ENCODE results near the gene DUSP16.
"Not testable (repeated sequence)": the region's sequence is repeated elsewhere in the genome, so short reads cannot be mapped to it uniquely, and the experiment has no call there.

Gene DUSP16

GRCh38 chr12:12562585-12563261, at the start of gene DUSP16:
Gene DUSP16 (minus strand): TSS chr12:12562863. CDS start chr12:12521098, 41,765 bp downstream.
- DNase-seq (ENCODE audit: low read depth in 2 of 2): peak; percentile 51 to 66

DNA sequence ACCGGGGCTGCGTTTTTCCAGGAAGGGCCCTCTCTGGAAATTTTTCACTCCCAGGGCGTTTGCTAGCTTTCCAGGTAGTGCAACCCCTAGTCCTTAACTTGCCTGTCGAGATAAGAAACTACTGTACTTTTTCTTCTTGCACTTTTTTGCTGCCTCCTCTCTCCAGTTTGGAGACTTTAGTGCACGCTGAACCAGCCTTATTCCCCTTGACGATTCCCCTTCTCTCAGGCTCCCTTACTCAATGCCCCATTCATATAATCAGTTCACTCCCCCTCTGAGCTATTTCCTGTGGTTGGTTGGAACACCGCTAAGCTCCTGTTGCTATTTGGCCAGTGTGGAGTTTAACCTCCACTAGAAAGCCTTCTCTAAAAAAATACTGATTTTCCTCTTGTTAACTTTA, 49.7 kb upstream of the DUSP16 start:
- no peak for DNase-seq (ENCODE audit: low read depth in 2 of 2)

DNA sequence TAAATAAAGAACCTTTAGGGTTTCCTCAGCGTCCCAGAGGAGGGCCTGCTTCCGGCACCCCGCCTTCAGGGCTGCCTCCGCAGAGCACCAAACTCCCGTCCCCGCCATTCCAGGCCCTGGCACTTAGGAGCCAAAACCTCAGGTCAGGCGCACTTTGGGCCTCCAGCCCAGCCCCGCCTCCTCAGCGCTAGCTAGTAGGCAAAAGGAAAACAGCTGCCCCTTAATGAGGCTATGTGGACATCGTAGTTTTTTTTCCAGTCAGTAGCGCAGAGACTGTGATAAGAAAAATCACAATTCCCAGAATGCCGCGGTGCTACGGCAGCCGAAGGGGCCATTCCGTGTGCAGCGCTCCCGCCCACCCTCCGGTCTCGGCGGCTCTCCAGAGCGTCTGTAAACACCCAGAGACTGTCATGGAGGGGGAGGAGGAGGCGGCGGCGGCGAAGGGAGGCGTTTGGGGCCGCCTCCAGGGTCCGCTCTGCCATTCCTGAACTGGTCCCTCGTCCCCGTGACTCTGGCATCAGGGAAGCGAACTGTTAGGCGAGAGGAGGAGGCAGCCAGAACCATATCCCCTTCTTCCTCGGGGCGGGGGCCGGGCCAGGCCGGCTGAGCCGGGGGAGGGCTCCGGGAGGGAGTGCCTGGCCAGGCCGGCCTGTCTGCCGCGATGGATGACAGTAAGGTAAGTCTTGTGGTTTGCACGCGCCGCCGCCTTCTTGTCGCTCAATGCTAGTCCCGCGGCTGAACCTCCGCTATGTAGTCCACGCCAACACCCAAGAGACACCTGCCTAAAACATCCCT, 49.0 kb upstream of the DUSP16 start, which contains the start of gene CREBL2:
CREBL2 (plus strand) TSS at position 365 of the 795 bp plus-strand sequence; CDS start at position 662, 297 bp downstream.
- peak; percentile 65 to 77 for DNase-seq (ENCODE audit: low read depth in 2 of 2)

DNA sequence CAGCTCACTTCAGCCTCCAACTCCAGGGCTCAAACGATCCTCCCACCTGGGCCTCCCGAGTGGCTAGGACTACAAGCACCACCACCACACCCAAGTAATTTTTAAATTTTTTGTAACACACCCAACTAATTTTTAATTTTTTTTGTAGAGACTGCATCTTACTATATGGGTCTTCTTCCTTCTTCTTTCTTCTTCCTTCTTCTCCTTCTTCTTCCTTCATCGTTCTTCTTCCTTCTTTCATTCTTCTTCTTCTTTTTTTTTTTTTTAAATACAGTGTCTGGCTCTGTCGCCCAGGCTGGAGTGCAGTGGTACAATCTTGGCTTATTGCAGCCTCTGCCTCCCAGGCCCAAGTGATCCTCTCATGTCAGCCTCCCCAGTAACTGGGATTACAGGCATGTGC, 48.0 kb upstream of the DUSP16 start:
- no peak for DNase-seq (ENCODE audit: low read depth in 2 of 2)

GRCh38 chr12:12609692-12610091, 47.0 kb upstream of the DUSP16 start:
- DNase-seq (ENCODE audit: low read depth in 2 of 2): no peak

- DNase-seq (ENCODE audit: low read depth in 2 of 2): no peak
Observed at GRCh38 chr12:12608557-12608957, 45.9 kb upstream of the DUSP16 start.

DNA sequence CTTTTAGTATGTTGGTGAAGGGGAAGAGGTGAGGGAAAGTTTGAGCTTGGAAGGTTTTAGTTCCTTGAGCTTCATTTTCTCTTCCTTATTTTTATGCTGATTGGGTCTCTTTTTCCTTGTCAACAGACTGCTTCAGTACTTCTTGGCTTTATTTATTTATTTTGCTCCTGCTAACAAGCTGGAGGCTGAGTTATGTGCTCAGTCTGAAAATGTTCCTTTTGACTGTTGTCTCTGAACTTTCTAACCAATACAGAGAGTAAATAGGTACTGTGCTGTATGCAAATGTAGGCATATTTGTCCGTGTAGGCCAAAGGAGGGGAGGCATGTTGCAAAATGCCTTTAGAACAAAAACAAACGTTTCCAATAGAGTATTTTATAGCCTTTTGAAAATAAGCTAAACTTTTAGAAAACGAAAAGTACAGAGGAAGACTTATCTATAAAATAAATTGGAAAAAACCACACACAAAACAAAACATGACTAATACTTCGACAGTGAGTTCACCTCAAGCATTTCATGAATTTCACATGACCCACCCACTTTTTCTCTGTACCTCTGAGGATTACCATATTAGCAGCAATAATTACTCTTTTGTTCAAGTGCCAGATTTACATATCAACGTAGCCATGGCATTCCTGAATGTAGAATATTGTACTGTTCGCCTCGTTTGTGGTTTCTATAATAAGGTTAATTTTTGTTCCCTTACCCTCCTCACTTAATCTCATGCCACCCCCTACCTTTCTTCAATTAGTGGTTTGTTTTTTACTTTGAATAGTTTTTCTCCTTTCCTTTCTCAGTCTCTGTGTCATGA, 44.3 kb upstream of the DUSP16 start:
- DNase-seq (ENCODE audit: low read depth in 2 of 2): no peak

GRCh38 chr12:12604740-12605139, 42.1 kb upstream of the DUSP16 start:
- no peak for DNase-seq (ENCODE audit: low read depth in 2 of 2)

GRCh38 chr12:12600659-12601058, 38.0 kb upstream of the DUSP16 start:
- no peak for DNase-seq (ENCODE audit: low read depth in 2 of 2)

- DNase-seq (ENCODE audit: low read depth in 2 of 2): no peak
Observed at GRCh38 chr12:12599750-12600643, 37.3 kb upstream of the DUSP16 start.

- DNase-seq (ENCODE audit: low read depth in 2 of 2): no peak
Observed at GRCh38 chr12:12598864-12599263, 36.2 kb upstream of the DUSP16 start.

DNA sequence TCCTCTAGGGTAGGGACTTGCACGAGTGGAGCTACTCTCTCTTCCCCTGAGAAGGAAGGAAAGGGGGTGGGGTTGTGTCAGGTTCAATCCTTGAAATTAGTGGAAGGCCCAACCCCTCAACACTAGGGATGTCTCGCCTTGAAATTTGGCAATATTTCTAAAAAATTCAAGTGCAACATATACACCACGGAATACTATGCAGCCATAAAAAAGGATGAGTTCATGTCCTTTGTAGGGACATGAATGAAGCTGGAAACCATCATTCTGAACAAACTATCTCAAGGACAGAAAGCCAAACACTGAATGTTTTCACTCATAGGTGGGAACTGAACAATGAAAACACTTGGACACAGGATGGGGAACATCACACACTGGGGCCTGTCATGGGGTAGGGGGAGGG, 33.9 kb upstream of the DUSP16 start:
- DNase-seq (ENCODE audit: low read depth in 2 of 2): not testable (repeated sequence)

DNA sequence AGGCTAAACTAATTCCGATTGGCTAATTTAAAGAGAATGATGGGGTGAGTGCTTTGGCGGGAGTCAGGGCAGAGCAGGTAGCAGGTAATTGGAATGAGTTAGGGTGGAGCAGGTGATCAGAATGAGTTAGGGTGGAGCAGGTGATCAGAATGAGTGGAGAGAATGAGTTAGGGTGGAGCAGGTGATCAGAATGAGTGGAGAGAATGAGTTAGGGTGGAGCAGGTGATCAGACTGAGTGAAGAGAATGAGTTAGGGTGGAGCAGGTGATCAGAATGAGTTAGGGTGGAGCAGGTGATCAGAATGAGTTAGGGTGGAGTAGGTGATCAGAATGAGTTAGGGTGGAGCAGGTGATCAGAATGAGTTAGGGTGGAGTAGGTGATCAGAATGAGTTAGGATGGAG, 33.3 kb upstream of the DUSP16 start:
- not testable (repeated sequence) for DNase-seq (ENCODE audit: low read depth in 2 of 2)

DNA sequence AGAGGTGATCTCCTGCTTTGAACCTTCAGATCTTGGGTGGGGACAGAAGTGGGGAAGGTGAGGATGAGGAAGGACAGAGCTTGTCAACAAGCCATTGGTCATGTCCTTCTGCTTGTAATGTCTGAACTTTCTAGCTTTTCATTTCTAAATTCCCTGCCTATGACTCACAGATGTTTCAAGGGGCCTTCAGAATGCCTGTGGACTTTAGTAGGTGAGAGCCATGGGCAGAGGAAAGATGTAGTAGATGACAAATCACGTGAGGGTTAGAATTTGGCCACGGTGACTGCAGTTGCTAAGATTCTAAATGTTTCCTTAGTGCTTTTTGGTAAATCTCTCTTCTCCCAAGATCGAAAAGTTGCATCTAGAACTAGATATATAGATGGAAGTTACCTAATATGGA, 30.3 kb upstream of the DUSP16 start:
- DNase-seq (ENCODE audit: low read depth in 2 of 2): no peak

DNA sequence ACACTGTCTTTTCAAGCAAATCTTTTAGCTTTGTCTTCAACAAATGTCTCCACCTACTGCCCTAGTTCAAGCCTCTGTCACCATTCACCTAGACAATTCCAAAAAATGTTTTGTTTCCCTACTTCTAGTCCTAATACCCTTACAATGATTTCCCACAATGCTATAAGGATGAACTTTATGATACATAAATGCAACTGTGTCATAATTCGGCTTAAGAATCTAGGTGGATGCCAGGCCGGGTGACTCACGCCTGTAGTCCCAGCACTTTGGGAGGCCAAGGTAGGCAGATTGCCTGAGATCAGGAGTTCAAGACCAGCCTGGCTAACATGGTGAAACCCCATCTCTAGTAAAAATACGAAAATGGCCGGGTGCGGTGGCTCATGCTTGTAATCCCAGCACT, 28.3 kb upstream of the DUSP16 start:
- no peak for DNase-seq (ENCODE audit: low read depth in 2 of 2)

- not testable (repeated sequence) for DNase-seq (ENCODE audit: low read depth in 2 of 2)
Observed at GRCh38 chr12:12588436-12588835, 25.8 kb upstream of the DUSP16 start.

- DNase-seq (ENCODE audit: low read depth in 2 of 2): no peak
Observed at GRCh38 chr12:12587878-12588277, 25.2 kb upstream of the DUSP16 start.

- no peak for DNase-seq (ENCODE audit: low read depth in 2 of 2)
Observed at GRCh38 chr12:12586879-12587675, 24.4 kb upstream of the DUSP16 start.

DNA sequence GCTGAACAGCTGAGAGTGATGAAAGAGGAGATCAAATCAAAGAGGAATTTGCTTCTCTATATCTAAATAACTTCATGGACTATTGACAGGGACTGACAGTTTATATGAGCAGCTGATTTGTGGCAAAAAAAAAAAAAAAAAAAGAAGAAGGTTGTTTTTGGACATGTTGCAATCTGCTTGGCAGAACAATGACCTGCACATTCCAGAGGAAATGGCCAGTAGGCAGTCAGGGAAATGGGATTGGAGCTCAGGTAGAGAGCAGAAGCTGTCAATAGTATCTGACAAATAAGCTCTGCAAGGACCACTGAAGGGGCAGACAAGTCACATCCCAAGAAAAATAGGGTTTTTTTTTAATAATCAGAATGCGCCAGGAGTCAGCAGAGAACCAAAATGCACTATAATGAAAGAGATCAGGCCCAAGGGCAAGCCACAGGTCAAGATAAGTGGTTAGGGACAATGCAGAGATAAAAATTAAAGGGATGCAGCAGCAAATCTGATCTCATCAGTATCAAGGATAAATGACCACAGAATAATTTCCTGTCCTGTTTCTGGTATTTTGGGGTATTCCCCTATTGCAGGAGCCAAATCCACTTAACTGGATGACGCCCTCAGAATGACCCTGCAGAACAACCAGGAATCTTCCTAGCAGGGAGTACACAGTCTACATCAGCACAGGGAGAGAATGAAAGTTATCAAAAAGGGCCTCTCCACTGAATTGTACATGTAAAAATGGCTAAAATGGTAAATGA, 22.6 kb upstream of the DUSP16 start:
- DNase-seq (ENCODE audit: low read depth in 2 of 2): no peak
